Measurements from ENCODE around the gene FAM181B. TPM values are rescaled to one million over a fixed set of nuclear protein-coding genes. Genes with fewer than 3 reads are reported as not detected.

The FAM181B gene
- total RNA-seq, 4 donors from 2014 or later: 0.07 to 0.11 TPM; not detected in 2

DNA sequence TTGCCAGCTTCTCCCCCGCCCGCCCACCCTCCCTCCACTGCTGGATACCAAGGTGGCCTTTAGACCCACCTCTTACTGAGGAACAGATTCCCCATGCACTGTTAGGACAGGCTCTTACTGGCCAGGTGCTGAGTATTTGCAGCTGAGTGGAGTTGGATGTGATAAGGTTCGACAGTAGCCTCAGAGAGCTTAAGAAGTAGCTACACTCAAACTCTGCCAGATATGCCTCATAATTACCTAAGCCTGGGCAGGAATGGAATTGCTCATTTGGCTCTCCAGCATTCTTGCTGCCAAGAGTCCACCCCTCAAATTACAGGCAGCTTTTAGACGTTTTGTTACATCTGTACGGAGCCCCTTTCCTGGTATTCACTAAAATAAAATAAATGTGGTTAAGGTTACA lies 9.6 kb downstream of the FAM181B start:
- Histone ChIP-seq H3K27ac (no peak overlapping the region), H3K4me1 (no peaks in the 10 kb centered on the region), H3K9me3 (no peaks in the 10 kb centered on the region), H3K27me3 (no peaks in the 10 kb centered on the region), H3K4me3 (no peak overlapping the region), H3K36me3 (no peaks in the 10 kb centered on the region)
- in situ Hi-C loops (cut with MboI; ENCODE audit: low sequenced_read_pairs in 4 of 4): loop anchor here in 2 of 4 donors (25.0 kb wide), 1 partner anchor 1088 kb away; no protein-coding TSS in a partner anchor
- intact Hi-C loops (cut with DNase I; ENCODE audit: low total_unique reads): loop anchor here (5.0 kb wide), 1 partner anchor 1098 kb away; no protein-coding TSS in a partner anchor
- TF ChIP-seq, protein P1, sequence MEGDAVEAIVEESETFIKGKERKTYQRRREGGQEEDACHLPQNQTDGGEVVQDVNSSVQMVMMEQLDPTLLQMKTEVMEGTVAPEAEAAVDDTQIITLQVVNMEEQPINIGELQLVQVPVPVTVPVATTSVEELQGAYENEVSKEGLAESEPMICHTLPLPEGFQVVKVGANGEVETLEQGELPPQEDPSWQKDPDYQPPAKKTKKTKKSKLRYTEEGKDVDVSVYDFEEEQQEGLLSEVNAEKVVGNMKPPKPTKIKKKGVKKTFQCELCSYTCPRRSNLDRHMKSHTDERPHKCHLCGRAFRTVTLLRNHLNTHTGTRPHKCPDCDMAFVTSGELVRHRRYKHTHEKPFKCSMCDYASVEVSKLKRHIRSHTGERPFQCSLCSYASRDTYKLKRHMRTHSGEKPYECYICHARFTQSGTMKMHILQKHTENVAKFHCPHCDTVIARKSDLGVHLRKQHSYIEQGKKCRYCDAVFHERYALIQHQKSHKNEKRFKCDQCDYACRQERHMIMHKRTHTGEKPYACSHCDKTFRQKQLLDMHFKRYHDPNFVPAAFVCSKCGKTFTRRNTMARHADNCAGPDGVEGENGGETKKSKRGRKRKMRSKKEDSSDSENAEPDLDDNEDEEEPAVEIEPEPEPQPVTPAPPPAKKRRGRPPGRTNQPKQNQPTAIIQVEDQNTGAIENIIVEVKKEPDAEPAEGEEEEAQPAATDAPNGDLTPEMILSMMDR (IDR thresholded peaks at IDR 0.05 in 4 of 5, conservative IDR thresholded peaks at IDR 0.05 in 1 of 5): no peak
- DNase-seq (no peak), ATAC-seq (no peak)

DNA sequence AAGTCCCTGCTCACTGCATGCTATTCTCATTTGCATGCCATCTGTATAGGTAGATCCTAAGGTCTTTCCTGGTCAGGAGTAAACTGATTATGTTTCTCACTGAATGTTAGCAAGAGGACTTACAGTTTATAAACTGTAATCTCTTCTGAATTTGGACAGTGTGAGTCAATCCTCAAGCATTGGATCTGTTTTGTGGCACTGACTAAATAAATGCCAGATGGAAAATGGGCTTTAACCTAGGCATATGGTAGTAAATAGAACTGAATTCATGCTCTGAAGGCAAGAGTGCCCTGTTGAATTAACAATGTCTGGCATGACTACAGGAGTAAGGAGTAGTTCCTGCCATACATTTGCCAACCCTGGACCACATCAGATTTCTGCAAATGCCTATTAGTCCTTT lies 11.4 kb downstream of the FAM181B start:
- Histone ChIP-seq H3K36me3 (no peaks in the 10 kb centered on the region), H3K27me3 (no peaks in the 10 kb centered on the region), H3K4me1 (no peaks in the 10 kb centered on the region), H3K9me3 (no peaks in the 10 kb centered on the region), H3K4me3 (no peak overlapping the region), H3K27ac (no peak overlapping the region)
- DNase-seq: no peak
- ATAC-seq: no peak
- intact Hi-C loops (cut with DNase I; ENCODE audit: low total_unique reads): loop anchor here (5.0 kb wide), 1 partner anchor 1100 kb away; no protein-coding TSS in a partner anchor
- no peak for TF ChIP-seq POLR2A (IDR thresholded peaks at IDR 0.05)
- TF ChIP-seq, protein P1 (IDR thresholded peaks at IDR 0.05 in 4 of 5, conservative IDR thresholded peaks at IDR 0.05 in 1 of 5): no peak
- in situ Hi-C loops (cut with MboI; ENCODE audit: low sequenced_read_pairs in 4 of 4): loop anchor here in 2 of 4 donors (25.0 kb wide), 1 partner anchor 1090 kb away; no protein-coding TSS in a partner anchor

DNA sequence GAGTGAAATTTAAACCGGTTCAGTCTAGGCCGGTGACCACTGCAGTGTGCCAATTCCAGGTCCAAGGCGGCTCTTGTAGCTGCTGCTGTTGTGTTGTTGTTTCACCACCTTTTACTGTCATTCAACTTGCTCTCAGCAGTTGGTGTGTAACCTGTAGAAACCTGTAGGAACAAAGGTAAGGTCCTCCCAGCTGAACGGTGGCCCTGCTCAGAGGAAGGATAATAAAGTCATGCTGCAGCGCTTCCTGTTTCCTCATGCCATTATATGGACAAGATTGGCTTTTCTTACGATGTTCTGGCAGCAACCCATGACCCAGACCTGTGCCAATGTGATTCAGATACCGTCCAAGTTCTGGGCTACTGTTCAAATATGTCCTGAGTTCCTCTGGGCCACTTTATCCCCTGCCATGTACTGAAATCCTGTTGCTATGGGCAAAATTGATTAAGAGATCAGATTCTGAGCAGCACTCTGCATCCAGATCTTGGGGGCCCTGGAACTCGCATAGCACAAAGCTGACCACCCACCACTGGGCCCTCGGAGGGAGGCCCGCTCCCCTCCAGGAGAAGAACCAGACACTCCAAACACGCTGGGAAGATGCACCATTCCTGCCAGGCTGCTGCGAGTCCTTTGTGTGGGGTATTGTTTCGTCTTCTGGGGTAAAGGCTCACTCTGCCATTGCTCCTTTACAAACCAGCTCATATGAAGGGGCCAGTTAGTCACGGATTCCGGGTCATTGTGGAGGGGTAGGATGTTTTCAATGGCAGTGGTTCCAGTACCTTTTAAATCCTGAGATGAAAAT lies 13.2 kb downstream of the FAM181B start:
- TF ChIP-seq, protein P1 (IDR thresholded peaks at IDR 0.05 in 4 of 5, conservative IDR thresholded peaks at IDR 0.05 in 1 of 5): no peak
- TF ChIP-seq POLR2A (IDR thresholded peaks at IDR 0.05): no peak
- peak overlapping the region in 1 of 4 donors; percentile 26 for H3K27ac ChIP-seq
- no peaks in the 10 kb centered on the region for H3K9me3 ChIP-seq
- H3K27me3 ChIP-seq: no peaks in the 10 kb centered on the region
- H3K4me3 ChIP-seq: no peak overlapping the region
- DNase-seq (no peak), ATAC-seq (no peak)
- in situ Hi-C loops (cut with MboI; ENCODE audit: low sequenced_read_pairs in 4 of 4) (loop anchor here in 2 of 4 donors (25.0 kb wide), 1 partner anchor 1092 kb away; no protein-coding TSS in a partner anchor), intact Hi-C loops (cut with DNase I; ENCODE audit: low total_unique reads) (loop anchor here (5.0 kb wide), 1 partner anchor 1102 kb away; no protein-coding TSS in a partner anchor)
- no peaks in the 10 kb centered on the region for H3K36me3 ChIP-seq
- H3K4me1 ChIP-seq: no peaks in the 10 kb centered on the region

- H3K9me3 ChIP-seq: no peaks in the 10 kb centered on the region
- DNase-seq (no peak), ATAC-seq (peak in 1 of 2 donors; percentile 20)
- no peak overlapping the region for H3K4me3 ChIP-seq
- no peaks in the 10 kb centered on the region for H3K36me3 ChIP-seq
- no peak for TF ChIP-seq POLR2A (IDR thresholded peaks at IDR 0.05)
- TF ChIP-seq, protein P1 (IDR thresholded peaks at IDR 0.05 in 4 of 5, conservative IDR thresholded peaks at IDR 0.05 in 1 of 5): no peak
- H3K4me1 ChIP-seq: no peaks in the 10 kb centered on the region
- intact Hi-C loops (cut with DNase I; ENCODE audit: low total_unique reads): loop anchor here (5.0 kb wide), 1 partner anchor 1103 kb away; no protein-coding TSS in a partner anchor
- no peak overlapping the region for H3K27ac ChIP-seq
- in situ Hi-C loops (cut with MboI; ENCODE audit: low sequenced_read_pairs in 4 of 4): loop anchor here in 3 of 4 donors (10.0 to 25.0 kb wide), 4 partner anchors 145 to 1105 kb away; no protein-coding TSS in a partner anchor
- H3K27me3 ChIP-seq: no peaks in the 10 kb centered on the region
These were observed 14.1 kb downstream of the FAM181B start for GRCh38 chr11:82719361-82720105.

All from gastrocnemius medialis (tissue), 4 donors.